Coronary artery (tissue), 2 donors: ENCODE measurements around the gene NEU4.
"Not testable (repeated sequence)": the region's sequence is repeated elsewhere in the genome, so short reads cannot be mapped to it uniquely, and the experiment has no call there.

ENCODE experiments used
- DNase-seq: peaks from one replicate; pipeline ENCODE4 v3.0.0-alpha.2; 2017; ENCODE audit warnings: low spot score
- H3K27ac ChIP-seq, 2 donors: fragments of 200-600 bp; sonication (generic); one replicate each; pipeline ENCODE4 v1.5.1; 2016 to 2019
- H3K4me3 ChIP-seq: fragments of 200-600 bp; sonication (generic); 2 replicates; pipeline ENCODE4 v1.5.1; 2016; ENCODE audit warnings: mild to moderate bottlenecking, moderate library complexity
- CTCF ChIP-seq: fragments of 200-600 bp; sonication (generic); IDR thresholded peaks from one replicate; pipeline ENCODE4 v1.5.1; 2019; ENCODE audit warnings: antibody characterized with exemption

The NEU4 gene

GRCh38 chr2:241820625-241821384 lies 11.8 kb downstream of the NEU4 start:
- peak; percentile 65 for DNase-seq
- Histone ChIP-seq H3K4me3 (no peak overlapping the region), H3K27ac (no peak overlapping the region)
- no peak for TF ChIP-seq CTCF

- Histone ChIP-seq H3K4me3 (no peak overlapping the region), H3K27ac (no peak overlapping the region)
- DNase-seq = peak; percentile 57
- TF ChIP-seq CTCF = no peak
These were observed 12.7 kb downstream of the NEU4 start for GRCh38 chr2:241821460-241822263.

- Histone ChIP-seq H3K27ac (no peak overlapping the region), H3K4me3 (no peak overlapping the region)
- TF ChIP-seq CTCF = no peak
- DNase-seq = peak; percentile 59
These were observed 13.3 kb downstream of the NEU4 start for GRCh38 chr2:241822264-241822623.

GRCh38 chr2:241823531-241824437 lies 14.8 kb downstream of the NEU4 start:
- not testable (repeated sequence) for H3K4me3 ChIP-seq, H3K27ac ChIP-seq
- DNase-seq = peak; percentile 55

GRCh38 chr2:241827394-241827793 lies 18.4 kb downstream of the NEU4 start:
- TF ChIP-seq CTCF = no peak
- Histone ChIP-seq H3K4me3 (no peak overlapping the region), H3K27ac (no peak overlapping the region)
- no peak for DNase-seq

GRCh38 chr2:241833101-241833663 lies 24.2 kb downstream of the NEU4 start:
- no peak for TF ChIP-seq CTCF
- peak; percentile 14 for DNase-seq
- Histone ChIP-seq H3K27ac (no peak overlapping the region), H3K4me3 (no peak overlapping the region)

GRCh38 chr2:241833756-241834526 lies 24.9 kb downstream of the NEU4 start:
- not testable (repeated sequence) for H3K27ac ChIP-seq, H3K4me3 ChIP-seq
- DNase-seq = peak; percentile 29
